EH (cell line): Measurements from ENCODE around the gene ABL1.

Source experiments
- DNase-seq: peaks from one replicate; pipeline ENCODE4 v3.0.0-alpha.2; 2015; ENCODE audit warnings: low read depth

ABL1 gene

DNA sequence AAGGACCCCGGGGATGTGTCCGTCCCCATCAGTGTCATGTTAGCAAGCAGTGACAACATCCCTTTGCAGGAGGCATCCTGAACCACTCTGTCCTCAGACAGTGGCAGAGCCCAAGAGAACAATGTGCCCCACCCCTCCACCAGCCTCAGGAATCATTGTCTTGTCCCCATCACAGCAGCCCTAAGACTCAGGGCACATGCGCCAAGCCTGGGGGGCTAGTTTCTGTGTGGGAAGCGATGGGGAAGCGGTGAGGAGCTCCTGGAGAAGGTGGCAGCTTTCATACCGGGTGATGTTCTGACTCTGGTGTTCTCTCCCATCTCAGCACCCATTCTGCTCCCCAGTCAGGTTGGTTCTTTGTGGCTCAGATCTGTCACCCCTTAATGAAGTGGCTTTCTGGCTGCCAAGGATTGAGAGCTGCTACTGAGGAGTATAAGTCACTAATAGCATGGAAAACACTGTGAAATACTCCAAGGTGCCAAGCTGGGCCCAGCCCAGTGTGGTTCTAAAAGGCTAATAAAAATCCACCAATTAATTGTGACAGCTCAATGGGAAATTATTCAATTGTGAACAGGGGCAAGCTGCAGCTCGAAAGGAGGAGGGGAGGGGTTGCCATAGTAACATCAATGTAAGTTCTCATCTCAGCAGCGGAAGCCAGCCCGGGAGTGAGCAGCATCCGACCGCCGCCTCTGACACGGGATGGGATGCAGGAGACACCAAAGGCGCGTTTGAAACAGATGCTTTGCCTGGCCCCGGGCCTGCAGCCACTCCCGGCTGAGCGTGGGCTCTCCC is 56.8 kb downstream of the ABL1 start:
- DNase-seq: no peak

DNA sequence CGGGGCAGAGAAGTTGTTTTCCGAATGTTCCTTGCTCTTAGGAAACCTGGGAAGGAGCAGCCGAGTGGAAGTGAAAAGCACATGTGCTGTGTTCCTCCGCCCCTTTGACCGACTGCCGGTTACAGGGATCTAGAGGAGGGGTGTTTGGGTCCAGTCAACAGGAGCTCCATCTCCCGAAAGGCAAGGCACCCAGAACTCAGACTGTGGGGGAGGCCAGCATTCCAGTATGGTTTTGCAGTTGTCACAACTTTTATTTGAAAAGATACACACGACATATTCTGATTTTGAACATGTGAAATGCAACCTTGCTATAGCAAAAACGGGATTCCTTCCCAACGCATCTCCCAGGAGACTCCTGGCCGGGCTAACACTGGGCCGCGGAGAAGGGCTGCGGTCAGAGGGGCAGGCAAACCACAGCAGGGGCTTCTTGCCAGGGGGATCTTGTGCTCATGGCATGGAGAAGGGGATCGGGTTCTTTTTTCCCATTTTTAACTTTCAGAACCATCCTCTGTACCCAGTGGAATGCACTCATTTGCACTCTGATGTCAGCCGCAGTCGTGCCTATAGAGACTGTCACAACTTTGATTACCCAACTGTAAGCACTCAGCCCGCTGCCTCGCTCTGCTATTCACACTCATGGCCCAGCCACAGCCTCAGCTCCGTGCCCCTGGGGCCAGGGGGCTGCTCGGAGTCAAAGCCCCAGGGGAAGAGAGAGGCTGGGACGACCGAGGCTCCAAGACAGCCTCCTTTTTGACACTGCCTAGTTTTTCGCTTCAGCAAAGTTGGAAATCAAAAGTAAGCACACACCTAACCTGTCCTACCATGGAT is 57.6 kb downstream of the ABL1 start:
- DNase-seq: no peak

DNA sequence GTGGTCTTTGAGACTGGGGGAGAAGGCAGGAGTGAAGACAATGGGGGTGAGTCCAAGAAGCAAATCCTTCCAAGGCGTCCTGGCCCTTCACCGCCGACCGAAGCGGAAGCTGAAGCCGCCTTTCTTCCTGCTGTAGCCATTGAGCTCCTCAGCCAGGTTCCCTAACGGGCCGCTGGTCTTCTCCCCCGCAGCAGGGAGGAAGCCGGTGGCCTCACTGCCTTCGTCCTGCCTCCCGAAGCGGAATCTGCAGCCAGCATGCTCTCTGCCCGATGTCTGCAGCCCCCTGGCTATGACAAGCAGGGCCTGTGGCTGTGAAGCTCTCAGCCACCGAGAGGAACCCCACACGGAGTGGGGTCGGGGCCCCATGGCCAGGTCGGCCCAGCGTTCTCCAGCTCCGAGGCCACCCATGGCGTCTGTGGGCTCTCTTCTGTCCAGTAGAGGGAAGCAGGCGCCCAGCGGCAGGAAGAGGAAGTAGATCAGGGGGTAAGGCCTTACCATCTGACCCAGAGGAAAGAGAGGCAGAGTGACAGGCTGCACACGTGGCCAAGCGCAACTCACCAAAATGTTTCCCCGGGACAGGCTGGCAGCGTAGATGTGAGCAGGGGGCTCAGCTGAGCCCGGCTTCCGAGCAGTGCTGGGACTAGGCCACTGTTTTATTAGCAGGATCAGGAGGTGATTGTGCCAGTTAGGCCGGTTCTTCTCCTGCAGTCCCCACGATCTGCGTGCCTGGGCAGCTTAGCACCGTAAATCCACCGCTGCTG is 58.5 kb downstream of the ABL1 start:
- DNase-seq: peak; percentile 25

DNA sequence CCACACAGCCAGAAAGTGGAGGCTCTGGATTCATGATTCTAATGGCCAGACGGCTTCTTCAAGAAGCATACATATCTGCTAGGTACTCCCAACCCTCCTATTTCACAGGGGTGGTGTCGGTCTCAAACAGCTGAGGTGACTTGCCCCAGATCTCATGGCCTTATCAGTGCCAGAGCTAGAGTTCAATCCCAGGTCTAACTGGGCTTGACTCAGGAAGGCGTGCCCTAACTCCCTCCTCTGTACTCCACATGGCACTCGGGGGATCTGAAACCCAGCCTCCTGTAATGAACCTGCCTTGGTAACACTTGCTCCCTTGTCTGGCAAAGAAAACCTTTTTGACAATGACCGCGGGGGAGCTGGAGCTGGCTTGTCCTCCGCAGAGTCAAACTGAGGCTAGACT is 59.5 kb downstream of the ABL1 start:
- DNase-seq: no peak

DNA sequence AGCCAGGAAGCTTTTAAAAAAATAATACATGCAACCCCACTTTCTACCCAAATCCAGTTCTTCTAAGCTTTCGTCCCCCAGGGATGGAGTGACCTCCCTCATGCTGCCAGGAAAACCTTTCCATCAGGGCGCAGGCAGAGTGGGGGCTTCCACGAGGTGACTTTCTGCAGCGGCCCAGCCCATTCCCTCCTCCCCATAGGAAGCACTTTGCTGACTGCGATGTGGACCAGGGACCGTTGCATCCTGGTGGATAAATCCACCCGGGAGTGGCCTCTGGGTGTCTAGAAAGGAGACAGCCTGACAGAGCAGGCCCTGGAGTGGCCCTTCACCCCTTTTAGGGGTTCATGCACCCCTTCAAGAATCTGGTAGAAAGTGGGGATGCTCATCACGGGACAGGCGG is 60.0 kb downstream of the ABL1 start:
- DNase-seq: no peak

DNA sequence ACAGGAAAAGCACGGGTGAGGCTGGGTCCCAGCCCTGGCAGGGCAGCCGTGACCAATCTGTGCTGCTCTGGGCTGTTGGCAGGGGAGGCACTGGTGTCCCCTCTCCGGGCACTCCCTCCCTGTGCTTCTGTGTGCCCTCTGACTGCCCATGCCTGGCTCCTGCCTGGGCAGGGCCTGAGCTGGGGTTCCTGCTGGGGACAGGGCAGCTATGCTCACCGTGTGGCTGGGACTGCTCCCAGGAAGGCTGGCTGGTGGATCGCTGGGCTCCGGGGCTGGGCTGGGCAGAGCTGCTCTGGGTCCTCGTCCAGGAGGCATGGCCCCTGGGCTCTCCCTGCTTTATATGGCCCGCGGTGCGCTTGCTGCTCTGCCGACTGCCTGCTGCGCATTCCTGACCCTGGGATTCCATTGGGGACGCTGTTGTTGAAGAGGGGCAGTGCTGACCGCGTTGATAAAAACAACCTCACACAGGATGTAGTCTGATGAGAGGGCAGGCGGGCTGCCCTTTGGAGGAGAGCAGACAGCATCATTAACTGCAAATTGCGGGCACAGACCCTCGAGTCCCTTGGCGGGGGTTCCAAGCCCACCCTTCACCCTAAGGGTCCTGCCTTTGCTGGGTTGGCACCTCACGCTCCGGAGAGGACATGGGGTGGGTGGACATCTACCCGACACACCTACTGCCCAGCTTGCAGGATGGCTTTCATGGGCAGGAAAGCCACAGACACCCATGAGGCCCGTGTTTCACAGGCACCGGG is 60.6 kb downstream of the ABL1 start:
- no peak for DNase-seq

DNA sequence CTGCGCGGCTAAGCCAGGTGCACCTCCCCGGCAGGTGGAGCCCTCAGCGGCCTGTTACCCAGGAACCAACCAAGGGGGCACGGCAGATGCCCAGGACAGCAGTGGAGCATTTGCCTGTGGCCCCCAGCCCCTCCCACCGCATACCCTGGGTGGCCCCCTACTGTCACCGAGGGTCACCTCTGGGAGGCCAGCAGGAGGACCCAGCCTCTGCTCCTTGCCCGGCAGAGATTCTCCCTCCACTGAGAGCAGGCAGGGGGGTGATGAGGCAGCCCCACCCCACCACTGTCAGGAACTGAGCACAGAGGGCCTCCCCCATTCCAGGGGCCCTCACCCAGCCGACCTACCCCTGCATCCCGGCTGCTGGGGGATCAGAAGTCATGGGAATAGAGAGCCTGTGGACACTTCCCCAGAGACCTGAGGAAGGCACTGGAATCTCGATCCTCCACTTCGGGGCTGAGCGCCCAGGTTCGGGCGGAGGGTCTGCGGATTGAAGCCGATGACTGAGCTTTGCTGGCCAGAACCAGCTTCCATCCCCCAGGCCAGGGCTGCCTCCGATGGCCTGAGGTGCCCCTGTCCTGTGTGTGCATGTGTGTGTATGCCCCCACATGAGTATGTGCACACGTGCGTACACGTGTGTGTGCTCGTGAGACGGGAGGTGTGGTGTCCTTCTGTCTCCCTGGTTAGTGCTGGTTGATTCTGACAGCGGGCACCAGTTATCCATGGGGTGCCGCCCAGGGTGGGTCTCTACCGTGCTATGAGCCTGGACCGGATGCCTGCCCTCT is 61.4 kb downstream of the ABL1 start, which contains the start of gene QRFP:
QRFP (minus strand) TSS at position 580 of the 782 bp plus-strand sequence. CDS start 2,974 bp downstream, outside the sequence.
- no peak for DNase-seq

DNA sequence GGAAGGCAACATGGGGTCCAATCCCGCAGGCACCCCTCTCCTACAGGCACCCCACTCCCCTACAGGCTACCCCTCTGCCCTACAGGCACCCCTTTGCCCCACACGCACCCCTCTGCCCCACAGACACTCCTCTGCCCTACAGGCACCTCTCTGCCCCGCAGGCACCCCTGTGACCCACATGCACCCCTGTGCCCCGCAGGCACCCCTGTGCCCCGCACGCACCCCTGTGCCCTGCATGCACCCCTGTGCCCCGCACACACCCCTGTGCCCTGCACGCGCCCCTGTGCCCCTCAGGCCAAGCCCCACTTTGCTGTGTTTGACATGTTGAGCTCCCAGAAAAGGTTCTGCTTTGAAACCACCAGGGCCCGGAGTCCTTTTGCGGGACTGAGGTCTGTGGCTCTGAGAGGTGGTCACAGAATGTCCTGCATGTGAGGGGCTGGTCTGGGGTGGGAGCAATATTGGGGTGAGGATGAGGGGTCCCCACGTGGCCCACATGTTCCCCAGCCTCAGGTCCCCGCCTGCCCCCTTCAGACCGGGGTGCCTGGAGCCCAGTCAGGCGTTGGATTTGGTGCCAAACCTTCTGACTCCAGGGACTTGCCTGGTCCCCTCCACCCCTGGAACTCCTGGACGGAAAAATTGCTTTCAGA is 62.2 kb downstream of the ABL1 start:
- no peak for DNase-seq

DNA sequence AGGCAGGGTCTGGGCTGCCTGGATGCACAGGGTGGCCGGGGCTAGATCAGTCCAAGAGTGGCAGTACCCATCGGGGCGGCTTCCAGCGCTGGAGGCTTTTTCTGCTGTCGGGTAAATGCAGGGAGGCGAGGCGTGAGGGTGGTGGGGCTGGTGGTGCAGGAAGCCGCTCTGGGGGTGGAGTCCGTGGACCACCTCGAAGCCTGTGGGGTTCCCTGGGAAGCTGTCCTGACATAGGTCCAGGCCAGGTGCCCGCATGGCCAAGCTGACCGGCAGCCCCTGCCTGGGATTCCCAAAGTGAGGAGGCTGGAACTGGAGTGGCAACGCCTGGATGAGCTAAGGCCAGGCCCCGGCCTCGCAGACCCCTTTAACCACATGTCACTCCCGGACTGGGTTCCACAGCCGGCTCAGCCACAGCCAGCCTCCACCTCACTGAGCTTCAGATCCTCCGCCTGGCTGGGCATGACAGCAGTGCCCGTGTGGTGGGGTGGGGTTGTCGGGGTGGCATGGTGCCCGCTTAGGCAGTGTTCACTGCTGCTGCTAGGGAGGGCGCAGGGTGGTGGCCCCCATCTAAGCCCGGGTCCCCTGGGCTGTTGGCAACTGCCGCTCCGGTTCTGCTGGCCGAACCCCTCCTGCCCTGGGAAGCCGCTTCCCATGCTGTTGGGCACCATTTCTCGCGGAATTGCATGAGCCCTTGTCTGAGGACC is 62.9 kb downstream of the ABL1 start:
- DNase-seq: no peak

DNA sequence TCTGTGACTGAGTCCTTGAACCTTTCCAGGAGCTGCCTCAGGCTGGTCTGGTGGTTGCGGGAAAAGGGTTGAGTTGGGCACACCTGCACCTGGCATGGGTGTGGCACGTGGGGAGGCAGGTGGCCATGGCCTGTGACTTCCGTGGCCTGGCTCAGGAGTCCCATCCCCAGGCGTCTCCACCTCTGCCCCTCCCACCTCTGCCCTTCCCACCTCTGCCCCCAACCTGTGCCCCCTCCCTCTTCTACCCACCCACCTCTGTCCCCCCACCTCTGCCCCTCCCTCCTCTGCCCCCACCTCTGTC is 63.4 kb downstream of the ABL1 start:
- no peak for DNase-seq

DNA sequence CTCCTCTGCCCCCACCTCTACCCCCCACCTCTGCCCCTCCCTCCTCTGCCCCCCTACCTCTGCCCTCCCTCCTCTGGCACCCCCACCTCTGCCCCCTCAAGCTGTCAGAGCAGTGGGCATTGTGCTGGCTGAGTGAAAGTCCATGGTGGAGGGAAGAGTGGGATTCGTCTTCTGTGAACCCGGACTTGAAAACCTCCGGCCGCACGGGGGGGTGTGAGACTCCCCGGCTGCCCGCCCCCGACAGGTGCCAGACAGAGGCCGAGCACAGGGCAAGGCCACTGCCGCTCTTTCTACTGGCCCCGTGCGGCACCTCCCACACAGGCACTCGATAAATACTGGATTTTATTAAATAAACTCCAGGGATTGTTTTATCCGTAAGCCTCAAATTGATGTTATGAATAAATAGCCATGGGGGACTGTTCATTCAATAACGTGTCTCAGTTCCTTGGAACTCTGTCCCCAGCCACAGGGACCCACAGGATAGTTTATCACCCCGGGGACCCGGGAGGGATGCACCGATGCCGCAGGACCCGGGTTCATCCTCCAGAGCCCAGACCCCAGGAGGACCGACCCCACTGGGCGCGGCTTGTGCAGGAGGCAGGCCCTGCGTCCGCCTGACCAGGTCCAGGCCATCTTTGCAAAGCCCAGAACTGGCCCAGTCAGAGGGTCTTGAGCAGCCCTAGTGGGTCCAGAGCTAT is 64.1 kb downstream of the ABL1 start:
- DNase-seq: no peak

DNA sequence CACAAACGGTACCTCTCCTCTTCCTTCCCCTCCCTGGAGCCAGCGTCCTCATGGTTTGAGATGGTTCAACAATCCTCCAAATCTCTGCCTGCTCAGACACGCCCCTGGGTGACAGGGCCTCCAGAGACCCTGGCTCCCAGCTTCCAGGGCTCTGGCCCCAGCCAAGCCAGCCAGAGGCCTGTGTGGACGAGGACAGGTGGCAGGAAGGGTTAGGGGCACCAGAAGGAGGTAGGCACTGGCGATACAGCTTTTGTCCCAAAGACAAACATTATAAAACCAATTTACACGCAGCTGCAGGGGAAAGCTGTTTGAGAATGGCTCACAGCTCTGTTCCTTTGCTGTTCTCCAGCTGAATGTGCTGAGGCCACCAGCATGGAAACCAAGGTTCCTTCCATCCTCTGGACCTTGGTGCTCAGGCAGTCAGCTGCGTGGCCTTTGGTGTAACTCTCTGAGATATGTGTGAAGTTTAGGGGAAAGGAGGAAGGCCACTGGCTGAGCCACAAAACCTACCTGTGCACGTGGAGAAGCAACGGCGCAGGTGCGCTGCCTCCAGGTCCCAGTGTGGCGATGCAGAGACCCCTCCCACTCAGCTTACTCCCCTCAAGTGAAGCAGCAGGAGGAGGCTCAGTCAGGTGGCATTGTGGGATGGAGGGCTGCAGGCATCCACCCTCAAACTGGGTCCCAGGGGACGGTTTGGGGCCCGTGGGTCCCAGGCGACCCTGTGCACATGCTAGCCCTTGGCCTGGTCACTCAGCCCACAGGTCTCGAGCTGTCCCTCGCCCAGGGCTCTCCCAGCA is 65.8 kb downstream of the ABL1 start:
- DNase-seq: no peak

DNA sequence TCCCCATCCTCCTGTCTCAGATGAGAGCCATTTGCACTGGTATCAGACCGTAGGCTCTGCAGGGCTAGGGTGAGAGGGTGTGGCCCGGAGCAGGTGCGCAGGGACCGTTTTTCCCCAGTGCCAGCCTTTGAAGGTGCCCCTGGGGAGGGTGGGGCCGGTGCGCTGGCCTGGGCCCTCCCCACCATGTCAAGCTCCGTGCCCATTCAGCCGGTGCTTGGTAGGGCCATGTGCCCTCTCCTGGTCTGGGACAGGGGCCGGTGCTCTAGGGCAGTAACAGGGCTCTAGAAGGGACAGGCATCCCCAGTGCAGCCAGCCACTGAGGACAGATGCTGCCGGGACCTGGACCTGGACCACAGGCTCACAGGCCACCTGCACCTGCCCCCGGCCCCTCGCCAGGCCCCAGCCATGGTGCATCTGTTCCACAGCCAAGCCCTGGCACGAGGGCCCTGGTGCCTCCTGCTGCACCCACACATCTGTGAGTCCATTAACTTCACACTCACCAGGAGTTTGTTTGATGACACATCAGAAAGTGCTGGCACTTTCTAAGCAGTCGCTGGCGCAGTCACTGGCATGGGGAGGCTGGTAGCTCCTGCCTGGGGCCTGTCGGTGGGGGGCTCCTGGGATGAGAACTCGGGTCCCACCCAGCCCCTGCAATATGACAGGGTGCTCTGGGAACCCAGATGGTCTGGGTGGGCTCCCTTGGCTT is 66.6 kb downstream of the ABL1 start:
- DNase-seq: no peak

DNA sequence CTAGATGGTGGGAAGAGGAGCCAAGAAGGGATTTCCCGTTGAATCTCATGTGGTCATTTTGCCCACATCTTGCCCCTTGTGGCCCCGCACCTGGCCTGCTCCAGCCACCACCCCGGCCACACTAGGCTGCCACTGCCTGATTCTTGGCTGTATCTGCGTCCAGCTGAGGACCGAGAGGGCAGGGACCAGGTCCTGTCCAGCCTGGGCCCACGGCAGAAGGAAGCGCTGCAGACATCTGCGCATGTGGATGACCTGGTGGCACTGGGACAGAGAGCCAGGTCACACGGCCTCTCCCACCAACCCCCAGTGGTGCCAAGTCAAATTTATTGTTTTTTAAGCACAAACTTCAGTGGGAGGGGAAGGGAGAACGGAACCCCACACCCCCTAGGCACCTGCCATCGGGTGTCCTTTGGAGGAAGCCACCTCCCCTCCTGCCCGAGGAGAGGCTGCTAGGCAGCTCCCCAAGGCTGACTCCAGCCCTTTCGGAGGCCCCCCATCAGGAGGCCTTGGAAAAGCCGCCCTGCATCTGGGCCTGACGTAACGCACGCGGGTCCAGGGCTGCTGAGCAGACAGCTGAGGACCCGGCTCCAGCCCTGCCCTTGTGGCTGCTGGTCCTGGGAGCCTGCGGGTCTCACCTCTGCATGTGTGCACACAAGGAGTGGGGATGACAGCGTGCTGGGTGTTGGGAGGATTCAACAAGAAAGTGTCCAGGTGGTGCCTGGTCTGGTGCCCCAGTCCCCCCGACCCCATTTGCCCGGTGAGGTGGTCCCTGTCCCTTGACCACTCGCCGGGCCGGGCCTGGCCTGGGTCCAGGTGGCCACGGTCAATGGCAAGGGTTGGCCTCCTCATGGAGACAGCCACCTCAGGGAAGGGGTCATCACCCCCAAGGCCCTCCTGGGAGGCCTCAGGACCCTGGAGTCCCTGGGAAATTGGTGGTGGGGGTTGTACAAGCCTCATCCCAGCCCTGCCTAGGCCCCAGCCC is 67.4 kb downstream of the ABL1 start:
- DNase-seq: no peak

DNA sequence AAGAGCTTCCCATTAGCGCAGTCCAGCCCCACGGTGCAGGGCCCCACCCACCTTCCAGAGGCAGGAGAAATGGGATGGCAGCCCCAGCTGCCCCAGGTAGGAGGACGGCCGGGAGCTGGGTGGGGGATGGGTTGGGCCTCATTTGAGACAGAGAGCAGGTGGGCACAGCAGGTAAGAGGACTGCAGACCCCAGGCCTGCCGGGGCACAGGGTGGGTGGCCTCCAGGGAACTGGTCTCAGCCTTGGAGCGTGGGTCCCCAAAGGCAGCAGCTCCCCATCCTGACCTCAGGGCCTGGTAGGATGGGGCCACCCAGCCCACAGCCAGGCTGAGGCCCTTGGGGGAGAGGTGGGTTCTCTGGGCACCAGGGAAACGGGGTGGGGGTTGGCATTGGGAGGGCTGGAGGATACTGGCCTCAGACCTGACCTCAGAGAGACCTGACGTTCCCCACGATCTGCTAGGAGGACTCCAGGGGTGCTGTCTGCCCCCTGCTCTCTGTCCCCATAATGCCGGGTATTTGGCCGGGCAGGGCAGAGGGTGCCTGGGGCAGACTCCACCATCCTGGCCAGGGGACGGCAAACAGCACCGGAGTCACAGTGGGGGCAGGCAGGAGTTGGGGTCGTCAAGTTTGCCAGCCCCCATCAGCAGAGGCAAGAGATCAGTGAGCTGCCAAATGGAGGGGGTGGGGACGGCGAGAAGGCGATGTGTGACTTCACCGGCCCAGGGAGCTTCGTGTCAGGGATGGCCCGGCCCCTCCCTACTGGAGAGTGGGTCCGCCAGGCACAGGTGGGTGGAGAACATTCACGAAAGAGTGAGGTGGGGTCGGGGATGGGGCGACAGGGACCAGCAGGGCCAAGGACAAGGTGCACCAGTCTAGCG is 68.4 kb downstream of the ABL1 start:
- DNase-seq: no peak
